Nephron progenitor cell (in vitro differentiated cells): Measurements from ENCODE around the gene ZBTB20.
A peak's percentile ranks its signal among the peaks of the same experiment; 100 is the strongest.

ENCODE experiments used
- DNase-seq: peaks from one replicate; pipeline ENCODE4 v3.0.0; 2021
- H3K27ac Mint-ChIP-seq: 2 replicates; pipeline ENCODE4 v1.8.0; 2021; ENCODE audit warnings: mild to moderate bottlenecking, moderate library complexity, mixed read lengths
- H3K27me3 Mint-ChIP-seq: 2 replicates; pipeline ENCODE4 v1.8.0; 2021; ENCODE audit warnings: mild to moderate bottlenecking, low read depth, mixed read lengths; ENCODE audit not compliant: poor library complexity
- H3K36me3 Mint-ChIP-seq: 2 replicates; pipeline ENCODE4 v1.8.0; 2021; ENCODE audit warnings: low read depth, mixed read lengths
- H3K4me1 Mint-ChIP-seq: 2 replicates; pipeline ENCODE4 v1.8.0; 2021; ENCODE audit warnings: mixed read lengths
- H3K4me3 Mint-ChIP-seq: 2 replicates; pipeline ENCODE4 v1.8.0; 2021; ENCODE audit warnings: mild to moderate bottlenecking, moderate library complexity, mixed read lengths
- H3K9me3 Mint-ChIP-seq: 2 replicates; pipeline ENCODE4 v1.8.0; 2021; ENCODE audit warnings: mild to moderate bottlenecking, moderate library complexity, mixed read lengths
- CTCF ChIP-seq: fragments of 200-600 bp; sonication (generic); IDR thresholded peaks from 2 replicates; pipeline ENCODE4 v1.5.0; 2021; ENCODE audit warnings: antibody characterized with exemption

The ZBTB20 gene

GRCh38 chr3:115161168-115161834 lies 14.2 kb upstream of the ZBTB20 start:
- H3K27me3 Mint-ChIP-seq = no peaks in the 10 kb centered on the region
- peaks cover 6% of the 10 kb centered on the region for H3K36me3 Mint-ChIP-seq
- no peak overlapping the region for H3K4me3 Mint-ChIP-seq
- H3K4me1 Mint-ChIP-seq = peaks cover 4% of the 10 kb centered on the region
- H3K9me3 Mint-ChIP-seq = peaks cover 22% of the 10 kb centered on the region
- H3K27ac Mint-ChIP-seq = no peak overlapping the region
- TF ChIP-seq CTCF = no peak
- no peak for DNase-seq

GRCh38 chr3:115160295-115160694 lies 13.2 kb upstream of the ZBTB20 start:
- TF ChIP-seq CTCF = no peak
- no peaks in the 10 kb centered on the region for H3K27me3 Mint-ChIP-seq
- no peak for DNase-seq
- peak overlapping the region; percentile 66 for H3K27ac Mint-ChIP-seq
- no peak overlapping the region for H3K4me3 Mint-ChIP-seq
- H3K9me3 Mint-ChIP-seq = peaks cover 22% of the 10 kb centered on the region
- H3K4me1 Mint-ChIP-seq = peaks cover 4% of the 10 kb centered on the region
- H3K36me3 Mint-ChIP-seq = peaks cover 6% of the 10 kb centered on the region

- Mint-ChIP-seq H3K36me3 (peaks cover 6% of the 10 kb centered on the region), H3K27me3 (no peaks in the 10 kb centered on the region), H3K4me3 (no peak overlapping the region), H3K9me3 (peaks cover 27% of the 10 kb centered on the region), H3K27ac (no peak overlapping the region), H3K4me1 (peaks cover 4% of the 10 kb centered on the region)
- DNase-seq = no peak
- TF ChIP-seq CTCF = no peak
These were observed 9.1 kb upstream of the ZBTB20 start for GRCh38 chr3:115156046-115156654.

GRCh38 chr3:115154611-115155010 lies 7.5 kb upstream of the ZBTB20 start:
- H3K27ac Mint-ChIP-seq = no peak overlapping the region
- no peak for TF ChIP-seq CTCF
- no peaks in the 10 kb centered on the region for H3K27me3 Mint-ChIP-seq
- H3K36me3 Mint-ChIP-seq = peaks cover 11% of the 10 kb centered on the region
- no peak for DNase-seq
- peaks cover 32% of the 10 kb centered on the region for H3K9me3 Mint-ChIP-seq
- no peak overlapping the region for H3K4me3 Mint-ChIP-seq
- H3K4me1 Mint-ChIP-seq = no peaks in the 10 kb centered on the region

GRCh38 chr3:115151921-115152320 lies 4.8 kb upstream of the ZBTB20 start:
- Mint-ChIP-seq H3K27me3 (no peaks in the 10 kb centered on the region), H3K9me3 (peaks cover 12% of the 10 kb centered on the region), H3K4me1 (peaks cover 11% of the 10 kb centered on the region), H3K4me3 (no peak overlapping the region), H3K27ac (no peak overlapping the region), H3K36me3 (peaks cover 6% of the 10 kb centered on the region)
- DNase-seq = no peak
- TF ChIP-seq CTCF = no peak
